ENCODE results near the gene RASAL1. TPM values are rescaled to one million over a fixed set of nuclear protein-coding genes. Genes with fewer than 3 reads are reported as not detected.
A peak's percentile ranks its signal among the peaks of the same experiment; 100 is the strongest.

The RASAL1 gene
- total RNA-seq, 4 donors from 2014 or later, result 1.7 TPM; not detected in 3

GRCh38 chr12:113072136-113072535, 63.4 kb downstream of the RASAL1 start:
- Histone ChIP-seq H3K4me1 (peaks cover 0 to 7% (median 0%) of the 10 kb centered on the region in 3 donors), H3K36me3 (no peaks in the 10 kb centered on the region), H3K27ac (peak overlapping the region in 3 of 4 donors; percentile 20 to 67 (median 57)), H3K9me3 (no peaks in the 10 kb centered on the region), H3K4me3 (no peak overlapping the region), H3K27me3 (peaks cover 24% of the 10 kb centered on the region)
- WGBS, 2 donors (ENCODE audit: low coverage in 1 of 2), result 57 to 75% methylated on average over 3 of the region's 3 CpGs
- ATAC-seq, result peak; percentile 42
- no peak for TF ChIP-seq EP300 (IDR thresholded peaks at IDR 0.05)
- TF ChIP-seq POLR2AphosphoS5 (IDR thresholded peaks at IDR 0.05), result no peak

GRCh38 chr12:113071135-113072112, 64.1 kb downstream of the RASAL1 start:
- H3K4me1 ChIP-seq, result peaks cover 0 to 7% (median 0%) of the 10 kb centered on the region in 3 donors
- ATAC-seq, result peak; percentile 13
- no peaks in the 10 kb centered on the region for H3K9me3 ChIP-seq
- peak overlapping the region in 3 of 4 donors; percentile 20 to 67 (median 57) for H3K27ac ChIP-seq
- no peaks in the 10 kb centered on the region for H3K36me3 ChIP-seq
- TF ChIP-seq POLR2A (IDR thresholded peaks at IDR 0.05), result no peak
- TF ChIP-seq EP300 (IDR thresholded peaks at IDR 0.05), result no peak
- TF ChIP-seq CTCF (IDR thresholded peaks at IDR 0.05), result no peak
- TF ChIP-seq POLR2AphosphoS5 (IDR thresholded peaks at IDR 0.05), result no peak
- no peak overlapping the region for H3K4me3 ChIP-seq
- H3K27me3 ChIP-seq, result peaks cover 24% of the 10 kb centered on the region
- WGBS, 2 donors (ENCODE audit: low coverage in 1 of 2), result 38 to 46% methylated on average over 4 to 6 of the region's 21 CpGs

GRCh38 chr12:113070117-113070906, 65.2 kb downstream of the RASAL1 start:
- peak overlapping the region in 2 of 4 donors; percentile 8 to 37 for H3K27ac ChIP-seq
- ATAC-seq, result no peak
- TF ChIP-seq EP300 (IDR thresholded peaks at IDR 0.05) (no peak), POLR2A (IDR thresholded peaks at IDR 0.05) (no peak), CTCF (IDR thresholded peaks at IDR 0.05) (no peak), POLR2AphosphoS5 (IDR thresholded peaks at IDR 0.05) (no peak)

GRCh38 chr12:113069751-113070116, 65.8 kb downstream of the RASAL1 start:
- Histone ChIP-seq H3K36me3 (no peaks in the 10 kb centered on the region), H3K27me3 (peaks cover 23% of the 10 kb centered on the region), H3K9me3 (no peaks in the 10 kb centered on the region), H3K4me3 (no peak overlapping the region), H3K27ac (no peak overlapping the region), H3K4me1 (peaks cover 0 to 7% (median 0%) of the 10 kb centered on the region in 3 donors)
- ATAC-seq, result no peak
- 100% methylated on average over 3 of the region's 6 CpGs; no CpG with 5 or more reads in 1 of the 2 donors for WGBS, 2 donors (ENCODE audit: low coverage in 1 of 2)
- TF ChIP-seq POLR2A (IDR thresholded peaks at IDR 0.05) (no peak), EP300 (IDR thresholded peaks at IDR 0.05) (no peak), POLR2AphosphoS5 (IDR thresholded peaks at IDR 0.05) (no peak)

More at GRCh38 chr12:113070117-113070906, 65.2 kb downstream of the RASAL1 start:
- Histone ChIP-seq H3K4me3 (no peak overlapping the region), H3K27me3 (peaks cover 23% of the 10 kb centered on the region), H3K4me1 (peaks cover 0 to 7% (median 0%) of the 10 kb centered on the region in 3 donors), H3K9me3 (no peaks in the 10 kb centered on the region), H3K36me3 (no peaks in the 10 kb centered on the region)
- 47 to 50% methylated on average over 2 to 3 of the region's 15 CpGs for WGBS, 2 donors (ENCODE audit: low coverage in 1 of 2)

GRCh38 chr12:113069149-113069548, 66.4 kb downstream of the RASAL1 start:
- no peak for TF ChIP-seq EP300 (IDR thresholded peaks at IDR 0.05)
- TF ChIP-seq POLR2AphosphoS5 (IDR thresholded peaks at IDR 0.05), result no peak
- TF ChIP-seq POLR2A (IDR thresholded peaks at IDR 0.05), result no peak
- TF ChIP-seq CTCF (IDR thresholded peaks at IDR 0.05), result no peak
- no peaks in the 10 kb centered on the region for H3K9me3 ChIP-seq
- H3K4me3 ChIP-seq, result no peak overlapping the region
- no peak overlapping the region for H3K27ac ChIP-seq
- H3K27me3 ChIP-seq, result peaks cover 28% of the 10 kb centered on the region
- no CpG with 5 or more reads among the region's 5 CpGs for WGBS, 2 donors (ENCODE audit: low coverage in 1 of 2)
- no peaks in the 10 kb centered on the region for H3K36me3 ChIP-seq
- ATAC-seq, result no peak
- peaks cover 0 to 7% (median 0%) of the 10 kb centered on the region in 3 donors for H3K4me1 ChIP-seq
